GM21825 (cell line): ENCODE measurements around the gene FKBP10.
"Not testable (repeated sequence)": the region's sequence is repeated elsewhere in the genome, so short reads cannot be mapped to it uniquely, and the experiment has no call there.

Experiments used
- ATAC-seq: cut with Tn5 transposase; IDR thresholded peaks from one replicate; pipeline ENCODE4 v1.9.1; 2021; ENCODE audit warnings: mild to moderate bottlenecking, moderate library complexity; ENCODE audit not compliant: unreplicated experiment

Gene FKBP10

GRCh38 chr17:41812381-41813151 lies at the start of gene FKBP10:
Gene FKBP10, plus strand, starts transcription at chr17:41813004. Its CDS starts 31 bp downstream, at chr17:41813035.
- no peak for ATAC-seq

GRCh38 chr17:41763327-41763726 lies 49.5 kb upstream of the FKBP10 start:
- no peak for ATAC-seq

DNA sequence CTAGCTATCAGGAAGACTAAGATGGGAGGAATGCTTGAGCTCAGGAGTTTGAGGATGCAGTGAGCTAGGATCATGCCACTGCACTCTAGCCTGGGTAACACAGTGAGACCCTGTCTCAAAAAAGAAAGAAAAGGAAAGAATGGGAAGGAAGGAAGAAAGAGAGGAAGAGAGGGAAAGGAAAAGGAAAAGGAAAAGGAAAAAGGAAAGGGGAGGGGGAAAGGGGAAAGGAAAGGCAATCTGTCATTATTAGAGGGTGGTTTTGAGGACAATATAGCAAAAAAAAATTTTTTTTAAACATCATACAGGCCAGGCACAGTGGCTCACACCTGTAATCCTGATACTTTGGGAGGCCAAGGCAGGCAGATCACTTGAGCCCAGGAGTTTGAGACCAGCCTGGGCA lies 46.7 kb upstream of the FKBP10 start:
- ATAC-seq = no peak

GRCh38 chr17:41767324-41768042 lies 45.3 kb upstream of the FKBP10 start:
- ATAC-seq = no peak

- ATAC-seq = no peak
Observed at GRCh38 chr17:41768682-41769288, 44.0 kb upstream of the FKBP10 start.

GRCh38 chr17:41769346-41769862 lies 43.4 kb upstream of the FKBP10 start:
- no peak for ATAC-seq

DNA sequence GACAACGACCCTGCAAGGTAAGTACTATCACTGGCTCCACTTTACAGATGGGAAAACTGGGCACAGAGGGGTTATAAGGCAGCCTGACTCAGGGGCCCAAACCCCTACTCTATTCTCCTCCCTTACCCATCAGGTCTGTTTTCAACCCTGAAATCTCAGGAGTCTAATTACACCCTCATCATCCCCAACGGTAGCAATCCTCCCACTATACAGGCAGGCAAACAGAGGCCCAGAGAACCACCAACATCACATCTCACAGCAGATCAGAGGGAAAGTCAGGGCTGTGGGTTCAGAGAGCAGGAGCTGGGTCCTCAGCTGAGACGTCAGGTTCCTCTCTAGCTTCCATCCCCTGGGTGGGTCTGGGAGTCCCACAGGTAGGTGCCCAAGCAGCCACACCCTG lies 42.8 kb upstream of the FKBP10 start:
- no peak for ATAC-seq

GRCh38 chr17:41771389-41772206 lies 41.2 kb upstream of the FKBP10 start:
- no peak for ATAC-seq

DNA sequence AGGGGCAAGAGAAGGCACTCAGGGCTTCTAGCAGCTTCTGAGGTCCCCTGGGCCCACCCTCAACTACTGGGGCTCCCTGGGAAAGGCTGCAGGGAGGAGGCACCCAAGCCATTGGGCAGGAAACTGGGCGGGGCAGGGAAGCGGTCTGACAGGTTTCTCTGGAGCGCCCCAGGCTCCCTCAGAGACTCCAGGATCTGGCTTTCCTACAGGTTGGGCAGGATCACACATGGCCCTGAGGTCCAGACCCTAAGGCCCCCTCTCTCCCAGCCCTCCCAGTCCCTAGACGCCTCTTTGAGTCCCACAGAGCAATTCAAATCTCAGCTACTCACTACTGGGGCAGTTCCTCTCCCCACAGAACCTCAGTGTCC lies 40.6 kb upstream of the FKBP10 start:
- no peak for ATAC-seq

- ATAC-seq = no peak
Observed at GRCh38 chr17:41772586-41773189, 40.1 kb upstream of the FKBP10 start.

- no peak for ATAC-seq
Observed at GRCh38 chr17:41773190-41773588, 39.6 kb upstream of the FKBP10 start.

GRCh38 chr17:41773731-41774193 lies 39.0 kb upstream of the FKBP10 start:
- no peak for ATAC-seq

- no peak for ATAC-seq
Observed at GRCh38 chr17:41775394-41776226, 37.2 kb upstream of the FKBP10 start.

- ATAC-seq = not testable (repeated sequence)
Observed at GRCh38 chr17:41776262-41776900, 36.4 kb upstream of the FKBP10 start.

GRCh38 chr17:41777157-41777573 lies 35.6 kb upstream of the FKBP10 start:
- ATAC-seq = no peak

DNA sequence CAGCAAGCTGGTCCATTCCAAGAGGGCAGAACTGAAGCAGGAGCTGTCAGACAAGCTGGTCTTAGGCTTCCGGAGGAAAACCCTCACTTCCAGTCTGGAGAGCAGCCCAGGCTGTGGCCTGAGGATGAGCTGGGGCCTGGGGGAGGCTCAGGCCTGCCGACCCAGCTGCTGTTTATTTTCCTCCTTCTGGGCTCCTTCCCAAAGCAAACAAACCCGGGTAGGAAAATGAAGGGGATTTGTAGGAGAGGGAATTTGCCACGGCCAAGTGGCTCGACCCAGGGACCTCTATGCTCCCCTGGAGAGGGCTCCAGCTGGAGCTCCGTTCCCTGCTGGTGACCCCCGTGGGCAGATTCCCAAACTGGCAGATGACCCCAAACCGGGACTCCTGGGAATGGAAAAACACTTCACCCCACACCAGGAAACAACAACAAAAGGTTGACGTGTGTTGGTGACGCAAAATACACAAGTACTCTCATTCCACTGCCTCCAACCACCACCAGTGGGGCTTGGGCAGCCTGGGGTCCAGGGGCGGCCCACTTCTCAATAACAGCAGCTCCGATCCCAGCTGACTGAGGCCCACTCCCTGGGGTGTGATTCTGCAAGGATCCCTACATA lies 35.1 kb upstream of the FKBP10 start:
- ATAC-seq = no peak

GRCh38 chr17:41779954-41780353 lies 32.9 kb upstream of the FKBP10 start:
- no peak for ATAC-seq

DNA sequence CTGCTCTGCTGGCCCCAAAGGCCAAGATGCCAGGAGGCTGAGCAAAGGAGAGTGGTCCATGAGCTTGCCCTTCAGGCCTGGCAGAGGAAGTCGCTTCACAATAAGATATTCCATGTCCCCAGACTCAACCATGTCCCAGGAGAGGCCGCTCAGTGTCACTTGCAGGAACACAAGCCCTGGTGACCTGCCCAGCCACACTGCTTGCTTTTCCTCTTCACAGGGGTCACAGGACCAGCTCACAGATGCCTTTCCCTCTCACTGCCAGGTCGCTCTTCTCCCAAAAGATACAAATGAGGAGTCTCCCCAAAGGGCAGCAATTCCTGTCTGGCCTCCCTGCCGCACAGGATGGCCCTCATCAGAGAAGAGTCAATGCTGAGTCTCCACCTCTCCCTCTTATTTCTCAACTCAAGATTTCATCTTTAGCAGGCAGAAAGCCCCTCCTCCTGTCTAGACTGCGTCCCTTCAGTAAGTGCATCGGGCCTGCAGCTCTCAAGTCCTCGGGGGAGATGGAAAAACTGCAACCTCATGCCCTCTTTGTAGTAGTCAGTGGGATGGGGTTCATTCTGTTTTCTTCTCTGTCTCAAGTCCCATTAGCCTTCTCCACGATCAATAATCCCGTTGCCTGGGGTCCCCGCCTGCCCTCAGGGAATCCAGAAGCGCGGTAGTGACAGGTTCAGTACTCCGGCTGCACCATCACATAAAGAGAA lies 31.2 kb upstream of the FKBP10 start:
- no peak for ATAC-seq
